Ishikawa (cell line): ENCODE measurements around the gene ITPR1.

Source experiments
- CEBPB ChIP-seq: IDR thresholded peaks from 2 replicates; pipeline ENCODE4 v1.6.1; 2012
- CREB1 ChIP-seq: IDR thresholded peaks from 2 replicates; pipeline ENCODE4 v1.6.1; 2012; ENCODE audit warnings: low read depth
- EGR1 ChIP-seq: IDR thresholded peaks from 2 replicates; pipeline ENCODE4 v1.6.1; 2012
- EP300 ChIP-seq: IDR thresholded peaks from 2 replicates; pipeline ENCODE4 v1.6.1; 2012; ENCODE audit warnings: borderline replicate concordance
- FOXM1 ChIP-seq: IDR thresholded peaks from 2 replicates; pipeline ENCODE4 v1.6.1; 2012; ENCODE audit warnings: low read depth, borderline replicate concordance
- NFIC ChIP-seq: IDR thresholded peaks from 2 replicates; pipeline ENCODE4 v1.6.1; 2012
- RAD21 ChIP-seq: IDR thresholded peaks from 2 replicates; pipeline ENCODE4 v1.6.1; 2012; ENCODE audit warnings: low read depth
- TAF1 ChIP-seq: IDR thresholded peaks from 2 replicates; pipeline ENCODE4 v1.6.1; 2012; ENCODE audit warnings: low read depth, mild to moderate bottlenecking
- TCF12 ChIP-seq: IDR thresholded peaks from 2 replicates; pipeline ENCODE4 v1.6.1; 2012; ENCODE audit warnings: low read depth
- TEAD4 ChIP-seq: IDR thresholded peaks from 2 replicates; pipeline ENCODE4 v1.6.1; 2012
- YY1 ChIP-seq: IDR thresholded peaks from 2 replicates; pipeline ENCODE4 v1.6.1; 2012; ENCODE audit warnings: low read depth
- ZBTB7A ChIP-seq: IDR thresholded peaks from 2 replicates; pipeline ENCODE4 v1.6.1; 2012; ENCODE audit warnings: low read depth
- TF ChIP-seq, protein P1 (sequence below): IDR thresholded peaks from 2 replicates; pipeline ENCODE4 v1.6.1; 2012; ENCODE audit warnings: low read depth, mild to moderate bottlenecking
- TF ChIP-seq, protein P2 (sequence below): IDR thresholded peaks from 2 replicates; pipeline ENCODE4 v1.6.1; 2012
- TF ChIP-seq, protein P3 (sequence below): IDR thresholded peaks from 2 replicates; pipeline ENCODE4 v1.6.1; 2012

ITPR1 gene

DNA sequence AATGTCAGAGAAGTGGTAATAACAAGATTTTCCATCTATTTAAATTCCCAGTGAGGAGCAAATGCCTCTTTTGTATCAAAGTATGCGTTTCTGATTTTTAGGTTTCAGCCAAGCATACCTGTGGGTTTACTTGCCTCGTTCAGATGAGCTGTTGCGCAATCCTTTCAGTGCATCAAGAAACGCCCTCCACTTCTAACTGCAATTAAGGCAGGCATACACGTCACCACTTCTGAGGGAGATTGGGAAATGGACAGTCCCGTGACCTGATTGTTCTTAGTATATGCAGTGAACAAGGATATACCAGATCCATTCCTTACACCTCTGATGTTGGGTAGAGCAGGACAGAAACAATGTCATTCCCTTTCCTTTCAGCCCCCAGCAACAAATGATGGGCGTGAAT is 219.0 kb downstream of the ITPR1 start:
- no peak for TF ChIP-seq YY1
- no peak for TF ChIP-seq EGR1
- TF ChIP-seq, protein P1, sequence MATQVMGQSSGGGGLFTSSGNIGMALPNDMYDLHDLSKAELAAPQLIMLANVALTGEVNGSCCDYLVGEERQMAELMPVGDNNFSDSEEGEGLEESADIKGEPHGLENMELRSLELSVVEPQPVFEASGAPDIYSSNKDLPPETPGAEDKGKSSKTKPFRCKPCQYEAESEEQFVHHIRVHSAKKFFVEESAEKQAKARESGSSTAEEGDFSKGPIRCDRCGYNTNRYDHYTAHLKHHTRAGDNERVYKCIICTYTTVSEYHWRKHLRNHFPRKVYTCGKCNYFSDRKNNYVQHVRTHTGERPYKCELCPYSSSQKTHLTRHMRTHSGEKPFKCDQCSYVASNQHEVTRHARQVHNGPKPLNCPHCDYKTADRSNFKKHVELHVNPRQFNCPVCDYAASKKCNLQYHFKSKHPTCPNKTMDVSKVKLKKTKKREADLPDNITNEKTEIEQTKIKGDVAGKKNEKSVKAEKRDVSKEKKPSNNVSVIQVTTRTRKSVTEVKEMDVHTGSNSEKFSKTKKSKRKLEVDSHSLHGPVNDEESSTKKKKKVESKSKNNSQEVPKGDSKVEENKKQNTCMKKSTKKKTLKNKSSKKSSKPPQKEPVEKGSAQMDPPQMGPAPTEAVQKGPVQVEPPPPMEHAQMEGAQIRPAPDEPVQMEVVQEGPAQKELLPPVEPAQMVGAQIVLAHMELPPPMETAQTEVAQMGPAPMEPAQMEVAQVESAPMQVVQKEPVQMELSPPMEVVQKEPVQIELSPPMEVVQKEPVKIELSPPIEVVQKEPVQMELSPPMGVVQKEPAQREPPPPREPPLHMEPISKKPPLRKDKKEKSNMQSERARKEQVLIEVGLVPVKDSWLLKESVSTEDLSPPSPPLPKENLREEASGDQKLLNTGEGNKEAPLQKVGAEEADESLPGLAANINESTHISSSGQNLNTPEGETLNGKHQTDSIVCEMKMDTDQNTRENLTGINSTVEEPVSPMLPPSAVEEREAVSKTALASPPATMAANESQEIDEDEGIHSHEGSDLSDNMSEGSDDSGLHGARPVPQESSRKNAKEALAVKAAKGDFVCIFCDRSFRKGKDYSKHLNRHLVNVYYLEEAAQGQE, result no peak
- peak; percentile 99 for TF ChIP-seq CEBPB
- TF ChIP-seq, protein P2, sequence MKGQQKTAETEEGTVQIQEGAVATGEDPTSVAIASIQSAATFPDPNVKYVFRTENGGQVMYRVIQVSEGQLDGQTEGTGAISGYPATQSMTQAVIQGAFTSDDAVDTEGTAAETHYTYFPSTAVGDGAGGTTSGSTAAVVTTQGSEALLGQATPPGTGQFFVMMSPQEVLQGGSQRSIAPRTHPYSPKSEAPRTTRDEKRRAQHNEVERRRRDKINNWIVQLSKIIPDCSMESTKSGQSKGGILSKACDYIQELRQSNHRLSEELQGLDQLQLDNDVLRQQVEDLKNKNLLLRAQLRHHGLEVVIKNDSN, result no peak
- TF ChIP-seq, protein P3, sequence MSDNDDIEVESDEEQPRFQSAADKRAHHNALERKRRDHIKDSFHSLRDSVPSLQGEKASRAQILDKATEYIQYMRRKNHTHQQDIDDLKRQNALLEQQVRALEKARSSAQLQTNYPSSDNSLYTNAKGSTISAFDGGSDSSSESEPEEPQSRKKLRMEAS, result no peak
- TF ChIP-seq NFIC, result no peak
- TF ChIP-seq RAD21, result no peak
- TF ChIP-seq TAF1, result no peak

DNA sequence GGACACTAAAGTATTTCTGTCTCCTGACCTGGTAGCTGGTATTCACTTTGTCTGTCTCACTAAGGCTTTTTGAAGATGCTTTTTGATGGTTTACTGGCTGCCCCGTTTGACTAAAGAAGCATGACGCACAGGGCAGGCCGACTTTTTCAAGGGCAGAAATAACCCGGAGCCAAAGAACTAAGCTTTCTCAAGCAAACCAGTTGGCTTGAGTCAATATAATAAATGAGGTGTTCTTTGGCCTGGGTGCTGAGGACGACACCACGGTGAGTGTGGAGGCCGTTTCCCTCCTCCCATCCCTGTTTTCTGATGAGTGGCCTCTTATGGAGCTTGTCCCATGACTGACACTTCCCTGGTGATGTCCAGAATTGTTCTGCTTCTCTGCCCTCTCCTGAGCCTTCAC is 220.9 kb downstream of the ITPR1 start:
- TF ChIP-seq FOXM1, result no peak
- TF ChIP-seq, protein P2, result no peak

DNA sequence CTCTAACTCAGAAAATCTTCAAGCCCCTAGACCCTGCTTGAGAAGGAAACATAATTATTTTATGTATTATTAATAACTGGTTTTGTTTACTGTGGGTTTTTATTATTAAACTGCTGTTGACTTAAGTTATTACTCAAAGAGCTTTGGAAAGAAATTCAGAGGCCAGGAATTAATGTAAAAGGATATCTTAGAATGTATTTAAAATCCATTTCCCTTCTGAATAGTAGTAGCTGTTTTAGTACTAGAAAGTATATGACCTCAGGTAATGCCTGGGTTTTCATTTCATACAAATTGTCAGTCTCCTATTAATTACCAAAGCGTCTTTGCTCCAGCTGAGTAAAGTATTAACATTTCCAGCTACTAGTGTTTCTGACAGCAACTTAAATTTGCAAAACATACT is 223.1 kb downstream of the ITPR1 start:
- no peak for TF ChIP-seq YY1
- no peak for TF ChIP-seq CEBPB
- TF ChIP-seq TEAD4, result no peak
- TF ChIP-seq, protein P1, result no peak
- TF ChIP-seq EGR1, result no peak
- no peak for TF ChIP-seq RAD21
- TF ChIP-seq NFIC, result no peak
- TF ChIP-seq TAF1, result no peak
- no peak for TF ChIP-seq CREB1
- TF ChIP-seq FOXM1, result no peak
- TF ChIP-seq EP300, result no peak

DNA sequence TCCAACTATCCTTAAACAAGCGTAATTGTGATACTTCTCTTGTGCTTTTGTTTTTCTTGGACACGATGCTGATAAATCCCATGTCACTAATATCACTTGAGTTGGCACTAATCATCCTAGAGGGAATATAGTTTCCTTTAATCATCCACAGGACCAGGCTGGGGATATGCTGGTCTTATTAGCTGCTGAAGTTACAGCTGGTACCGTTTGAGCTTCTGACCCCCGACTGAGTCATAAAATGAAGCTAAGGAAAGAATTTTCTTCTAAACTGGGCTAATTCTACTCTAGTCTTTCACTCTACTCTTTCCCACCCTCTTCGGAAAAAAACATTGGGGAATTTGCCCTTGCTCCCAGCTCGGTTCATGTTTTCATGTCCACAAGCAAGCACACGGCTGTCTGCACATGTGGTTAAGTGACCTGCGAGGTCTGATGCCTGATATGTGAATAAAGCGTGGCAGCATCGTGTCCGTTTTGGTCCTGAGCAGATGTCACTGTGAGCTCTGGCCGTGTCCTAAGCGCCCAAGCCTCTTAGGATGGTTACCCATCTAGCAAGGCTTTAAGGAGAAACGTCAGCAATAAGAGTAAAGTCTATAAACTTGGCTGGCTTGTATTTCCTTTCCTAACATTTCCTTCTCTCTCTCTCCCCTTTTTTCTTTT is 223.7 kb downstream of the ITPR1 start:
- TF ChIP-seq, protein P2, result no peak
- TF ChIP-seq TEAD4 (no peak), CEBPB (no peak), RAD21 (no peak), ZBTB7A (no peak), EGR1 (no peak)

DNA sequence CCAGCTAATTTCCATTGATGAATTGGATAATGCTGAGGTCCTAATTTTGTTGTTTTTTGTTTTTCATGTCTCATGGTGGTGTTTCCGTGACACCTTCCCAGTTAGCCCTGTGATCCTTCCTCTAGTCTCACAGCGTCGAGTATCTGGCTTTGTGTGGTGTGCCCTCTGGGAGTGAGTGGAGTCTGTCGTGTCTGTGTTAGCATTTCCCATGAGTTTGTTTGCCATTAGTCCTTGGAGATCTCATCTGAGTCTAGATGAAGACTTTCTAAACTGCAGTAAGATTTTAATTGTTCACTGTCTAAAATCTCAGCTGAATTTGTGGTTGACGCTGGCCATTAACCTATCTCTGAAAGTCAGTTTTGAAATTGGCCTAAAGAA is 224.2 kb downstream of the ITPR1 start:
- TF ChIP-seq, protein P3, result no peak
- TF ChIP-seq RAD21 (no peak), CREB1 (no peak), FOXM1 (no peak), YY1 (no peak)

DNA sequence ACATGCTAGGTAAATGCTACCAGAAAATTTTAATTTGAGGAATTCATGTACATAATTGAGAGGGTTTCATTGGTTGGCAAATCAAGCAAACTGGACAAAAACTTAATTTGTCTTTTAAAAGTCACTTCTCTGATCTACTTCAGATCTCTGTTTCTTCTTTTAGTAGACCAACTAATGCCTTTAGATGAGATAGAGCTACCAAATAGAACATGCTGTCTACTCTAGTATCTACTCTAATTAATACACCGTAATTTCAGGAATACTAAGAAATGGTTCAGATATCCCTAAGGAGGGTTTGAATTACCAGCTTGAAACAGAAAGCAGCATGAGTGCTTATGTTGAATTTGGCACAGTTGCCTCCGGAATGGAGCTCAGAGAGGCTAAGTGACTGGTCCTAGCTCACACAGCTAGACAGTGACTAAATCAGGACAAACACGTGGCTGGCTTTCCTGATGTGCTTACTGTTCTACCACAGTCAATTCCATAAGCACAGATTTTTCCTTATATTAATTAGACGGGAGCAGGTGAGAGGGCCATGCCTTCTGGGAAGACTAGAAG is 225.1 kb downstream of the ITPR1 start:
- TF ChIP-seq EGR1 (no peak), YY1 (no peak), EP300 (no peak), TEAD4 (no peak), NFIC (no peak), FOXM1 (no peak), TCF12 (no peak), CEBPB (no peak), RAD21 (no peak)
- TF ChIP-seq, protein P3, result no peak
- TF ChIP-seq, protein P1, result no peak
- TF ChIP-seq, protein P2, result no peak
